ENCODE data around the gene CASKIN1.

CASKIN1 gene

GRCh38 chr16:2198283-2198682 lies 1.9 kb upstream of the CASKIN1 start:
- Histone ChIP-seq H3K27me3 (ENCODE audit: insufficient read depth, low read length) (peaks cover 52% of the 10 kb centered on the region), H3K4me3 (ENCODE audit: low read length) (no peak overlapping the region), H3K9ac (ENCODE audit: low read depth, low read length) (no peak overlapping the region), H3K27ac (ENCODE audit: low read depth, low read length) (no peak overlapping the region), H3K36me3 (ENCODE audit: insufficient read depth, low read length) (no peaks in the 10 kb centered on the region), H3K9me3 (ENCODE audit: insufficient read depth, low read depth, low read length) (no peaks in the 10 kb centered on the region), H3K4me1 (ENCODE audit: insufficient read depth, low read length) (no peaks in the 10 kb centered on the region)
- 70% methylated on average over 4 of the region's 4 CpGs for WGBS

GRCh38 chr16:2197765-2198164 lies 1.4 kb upstream of the CASKIN1 start:
- H3K9ac ChIP-seq (ENCODE audit: low read depth, low read length) = no peak overlapping the region

GRCh38 chr16:2196981-2197511 lies 641 bp upstream of the CASKIN1 start:
- Histone ChIP-seq H3K27me3 (ENCODE audit: insufficient read depth, low read length) (peaks cover 52% of the 10 kb centered on the region), H3K36me3 (ENCODE audit: insufficient read depth, low read length) (no peaks in the 10 kb centered on the region), H3K9me3 (ENCODE audit: insufficient read depth, low read depth, low read length) (no peaks in the 10 kb centered on the region), H3K27ac (ENCODE audit: low read depth, low read length) (no peak overlapping the region), H3K4me1 (ENCODE audit: insufficient read depth, low read length) (no peaks in the 10 kb centered on the region), H3K4me3 (ENCODE audit: low read length) (peak overlapping the region; percentile 50), H3K9ac (ENCODE audit: low read depth, low read length) (no peak overlapping the region; the same call in 1 of the 2 replicates)
- WGBS = 23% methylated on average over 31 of the region's 32 CpGs

More at GRCh38 chr16:2197765-2198164, 1.4 kb upstream of the CASKIN1 start:
- H3K27ac ChIP-seq (ENCODE audit: low read depth, low read length) = no peak overlapping the region
- 81% methylated on average over 6 of the region's 6 CpGs for WGBS
- no peak overlapping the region for H3K4me3 ChIP-seq (ENCODE audit: low read length)
- no peaks in the 10 kb centered on the region for H3K9me3 ChIP-seq (ENCODE audit: insufficient read depth, low read depth, low read length)
- no peaks in the 10 kb centered on the region for H3K4me1 ChIP-seq (ENCODE audit: insufficient read depth, low read length)
- peaks cover 52% of the 10 kb centered on the region for H3K27me3 ChIP-seq (ENCODE audit: insufficient read depth, low read length)
- no peaks in the 10 kb centered on the region for H3K36me3 ChIP-seq (ENCODE audit: insufficient read depth, low read length)

GRCh38 chr16:2195322-2196161 lies 863 bp downstream of the CASKIN1 start:
- no peaks in the 10 kb centered on the region for H3K4me1 ChIP-seq (ENCODE audit: insufficient read depth, low read length)
- H3K27ac ChIP-seq (ENCODE audit: low read depth, low read length) = no peak overlapping the region
- H3K9me3 ChIP-seq (ENCODE audit: insufficient read depth, low read depth, low read length) = no peaks in the 10 kb centered on the region
- H3K9ac ChIP-seq (ENCODE audit: low read depth, low read length) = no peak overlapping the region
- H3K4me3 ChIP-seq (ENCODE audit: low read length) = peak overlapping the region; percentile 53
- no peaks in the 10 kb centered on the region for H3K36me3 ChIP-seq (ENCODE audit: insufficient read depth, low read length)
- peaks cover 50% of the 10 kb centered on the region for H3K27me3 ChIP-seq (ENCODE audit: insufficient read depth, low read length)
- 3% methylated on average over 47 of the region's 49 CpGs for WGBS

- Histone ChIP-seq H3K36me3 (ENCODE audit: insufficient read depth, low read length) (no peaks in the 10 kb centered on the region), H3K27me3 (ENCODE audit: insufficient read depth, low read length) (peaks cover 43% of the 10 kb centered on the region), H3K4me3 (ENCODE audit: low read length) (peak overlapping the region; percentile 53), H3K4me1 (ENCODE audit: insufficient read depth, low read length) (no peaks in the 10 kb centered on the region), H3K9ac (ENCODE audit: low read depth, low read length) (no peak overlapping the region), H3K27ac (ENCODE audit: low read depth, low read length) (no peak overlapping the region), H3K9me3 (ENCODE audit: insufficient read depth, low read depth, low read length) (no peaks in the 10 kb centered on the region)
- WGBS = 15% methylated on average over 9 of the region's 10 CpGs
Measured at GRCh38 chr16:2194852-2195321, 1.5 kb downstream of the CASKIN1 start.

- WGBS = 78% methylated on average over 16 of the region's 16 CpGs
- H3K27ac ChIP-seq (ENCODE audit: low read depth, low read length) = no peak overlapping the region
- no peak overlapping the region for H3K4me3 ChIP-seq (ENCODE audit: low read length)
- H3K9ac ChIP-seq (ENCODE audit: low read depth, low read length) = no peak overlapping the region; the same call in 1 of the 2 replicates
- no peaks in the 10 kb centered on the region for H3K9me3 ChIP-seq (ENCODE audit: insufficient read depth, low read depth, low read length)
- H3K27me3 ChIP-seq (ENCODE audit: insufficient read depth, low read length) = peaks cover 40% of the 10 kb centered on the region
- H3K4me1 ChIP-seq (ENCODE audit: insufficient read depth, low read length) = no peaks in the 10 kb centered on the region
- no peaks in the 10 kb centered on the region for H3K36me3 ChIP-seq (ENCODE audit: insufficient read depth, low read length)
Measured at GRCh38 chr16:2194166-2194834, 2.1 kb downstream of the CASKIN1 start.

GRCh38 chr16:2191446-2191706 lies 5.0 kb downstream of the CASKIN1 start:
- Histone ChIP-seq H3K36me3 (ENCODE audit: insufficient read depth, low read length) (no peaks in the 10 kb centered on the region), H3K4me1 (ENCODE audit: insufficient read depth, low read length) (no peaks in the 10 kb centered on the region), H3K27ac (ENCODE audit: low read depth, low read length) (no peak overlapping the region), H3K9me3 (ENCODE audit: insufficient read depth, low read depth, low read length) (no peaks in the 10 kb centered on the region), H3K4me3 (ENCODE audit: low read length) (no peak overlapping the region), H3K27me3 (ENCODE audit: insufficient read depth, low read length) (peaks cover 14% of the 10 kb centered on the region), H3K9ac (ENCODE audit: low read depth, low read length) (no peak overlapping the region)
- 92% methylated on average over 11 of the region's 11 CpGs for whole genome bisulfite sequencing

GRCh38 chr16:2190659-2191445 lies 5.6 kb downstream of the CASKIN1 start:
- no peak overlapping the region for H3K9ac ChIP-seq (ENCODE audit: low read depth, low read length)

GRCh38 chr16:2190002-2190658 lies 6.3 kb downstream of the CASKIN1 start:
- Histone ChIP-seq H3K9me3 (ENCODE audit: insufficient read depth, low read depth, low read length) (no peaks in the 10 kb centered on the region), H3K27ac (ENCODE audit: low read depth, low read length) (no peak overlapping the region), H3K36me3 (ENCODE audit: insufficient read depth, low read length) (no peaks in the 10 kb centered on the region), H3K4me1 (ENCODE audit: insufficient read depth, low read length) (no peaks in the 10 kb centered on the region), H3K27me3 (ENCODE audit: insufficient read depth, low read length) (peaks cover 5% of the 10 kb centered on the region), H3K4me3 (ENCODE audit: low read length) (no peak overlapping the region), H3K9ac (ENCODE audit: low read depth, low read length) (no peak overlapping the region)
- 91% methylated on average over 24 of the region's 24 CpGs for WGBS

More at GRCh38 chr16:2190659-2191445, 5.6 kb downstream of the CASKIN1 start:
- WGBS = 90% methylated on average over 25 of the region's 25 CpGs
- H3K27me3 ChIP-seq (ENCODE audit: insufficient read depth, low read length) = peaks cover 13% of the 10 kb centered on the region
- no peaks in the 10 kb centered on the region for H3K9me3 ChIP-seq (ENCODE audit: insufficient read depth, low read depth, low read length)
- no peaks in the 10 kb centered on the region for H3K36me3 ChIP-seq (ENCODE audit: insufficient read depth, low read length)
- H3K4me3 ChIP-seq (ENCODE audit: low read length) = no peak overlapping the region
- H3K4me1 ChIP-seq (ENCODE audit: insufficient read depth, low read length) = no peaks in the 10 kb centered on the region
- no peak overlapping the region for H3K27ac ChIP-seq (ENCODE audit: low read depth, low read length)

- no peak overlapping the region for H3K9ac ChIP-seq (ENCODE audit: low read depth, low read length)
- no peaks in the 10 kb centered on the region for H3K9me3 ChIP-seq (ENCODE audit: insufficient read depth, low read depth, low read length)
- no peaks in the 10 kb centered on the region for H3K4me1 ChIP-seq (ENCODE audit: insufficient read depth, low read length)
- no peak overlapping the region for H3K4me3 ChIP-seq (ENCODE audit: low read length)
- no peaks in the 10 kb centered on the region for H3K36me3 ChIP-seq (ENCODE audit: insufficient read depth, low read length)
- 93% methylated on average over 25 of the region's 25 CpGs for WGBS
- no peaks in the 10 kb centered on the region for H3K27me3 ChIP-seq (ENCODE audit: insufficient read depth, low read length)
- no peak overlapping the region for H3K27ac ChIP-seq (ENCODE audit: low read depth, low read length)
Measured at GRCh38 chr16:2189252-2189893, 7.0 kb downstream of the CASKIN1 start.
